Measurements from ENCODE around the gene VIM.

VIM gene

GRCh38 chr10:17244700-17245365, 16.8 kb downstream of the VIM start:
- TF ChIP-seq REST (IDR thresholded peaks at IDR 0.05; ENCODE audit: insufficient read depth in 1 of 2, low read depth in 2 of 2, low read length in 2 of 2) (no peak), FOXP2 (optimal IDR thresholded peaks at IDR 0.05; ENCODE audit: borderline replicate concordance, extremely low read depth, extremely low read length, insufficient read depth) (no peak), SIN3A (IDR thresholded peaks at IDR 0.05; ENCODE audit: borderline replicate concordance, insufficient read depth, low read length) (no peak)

GRCh38 chr10:17247210-17247609, 19.2 kb downstream of the VIM start:
- TF ChIP-seq FOXP2 (optimal IDR thresholded peaks at IDR 0.05; ENCODE audit: borderline replicate concordance, extremely low read depth, extremely low read length, insufficient read depth) (no peak), POLR2AphosphoS5 (IDR thresholded peaks at IDR 0.05; ENCODE audit: low read depth, low read length) (no peak), REST (IDR thresholded peaks at IDR 0.05; ENCODE audit: insufficient read depth in 1 of 2, low read depth in 2 of 2, low read length in 2 of 2) (no peak), SIN3A (IDR thresholded peaks at IDR 0.05; ENCODE audit: borderline replicate concordance, insufficient read depth, low read length) (no peak), TAF1 (IDR thresholded peaks at IDR 0.05; ENCODE audit: borderline replicate concordance, insufficient read depth, low read length) (no peak)

GRCh38 chr10:17248964-17249363, 20.9 kb downstream of the VIM start:
- TF ChIP-seq FOXP2 (optimal IDR thresholded peaks at IDR 0.05; ENCODE audit: borderline replicate concordance, extremely low read depth, extremely low read length, insufficient read depth) = no peak

GRCh38 chr10:17249820-17250219, 21.8 kb downstream of the VIM start:
- TF ChIP-seq POLR2AphosphoS5 (IDR thresholded peaks at IDR 0.05; ENCODE audit: low read depth, low read length) (no peak), FOXP2 (optimal IDR thresholded peaks at IDR 0.05; ENCODE audit: borderline replicate concordance, extremely low read depth, extremely low read length, insufficient read depth) (no peak), REST (IDR thresholded peaks at IDR 0.05; ENCODE audit: insufficient read depth in 1 of 2, low read depth in 2 of 2, low read length in 2 of 2) (no peak), SIN3A (IDR thresholded peaks at IDR 0.05; ENCODE audit: borderline replicate concordance, insufficient read depth, low read length) (no peak), TAF1 (IDR thresholded peaks at IDR 0.05; ENCODE audit: borderline replicate concordance, insufficient read depth, low read length) (no peak)

DNA sequence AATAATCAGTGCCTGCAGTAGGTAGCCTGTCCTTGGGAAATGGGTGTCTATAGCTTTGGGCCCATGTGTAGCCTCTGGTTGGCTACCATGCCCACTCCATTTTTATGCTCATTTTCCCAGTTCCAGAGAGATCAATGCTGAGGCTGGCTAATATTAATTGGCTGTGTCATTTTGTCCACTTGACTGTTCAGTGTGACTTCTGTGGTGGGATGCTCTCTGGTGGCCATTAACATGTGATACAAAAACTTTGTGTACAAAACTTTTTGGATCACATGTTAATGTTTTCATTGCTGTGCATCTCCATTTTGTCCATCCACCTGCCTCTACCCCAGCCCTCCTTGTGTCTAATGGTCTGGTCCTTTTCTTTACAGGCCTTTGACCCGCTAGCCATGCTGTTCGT, 22.7 kb downstream of the VIM start:
- TF ChIP-seq FOXP2 (optimal IDR thresholded peaks at IDR 0.05; ENCODE audit: borderline replicate concordance, extremely low read depth, extremely low read length, insufficient read depth) = no peak
- TF ChIP-seq POLR2AphosphoS5 (IDR thresholded peaks at IDR 0.05; ENCODE audit: low read depth, low read length) = no peak
- no peak for TF ChIP-seq REST (IDR thresholded peaks at IDR 0.05; ENCODE audit: insufficient read depth in 1 of 2, low read depth in 2 of 2, low read length in 2 of 2)
- TF ChIP-seq SIN3A (IDR thresholded peaks at IDR 0.05; ENCODE audit: borderline replicate concordance, insufficient read depth, low read length) = no peak
- TF ChIP-seq TAF1 (IDR thresholded peaks at IDR 0.05; ENCODE audit: borderline replicate concordance, insufficient read depth, low read length) = no peak

All from PFSK-1 (cell line).